CD14-positive monocyte (primary cell): ENCODE data around the gene CDK6. TPM values are rescaled to one million over a fixed set of nuclear protein-coding genes. Genes with fewer than 3 reads are reported as not detected.
A peak's percentile ranks its signal among the peaks of the same experiment; 100 is the strongest.

Source experiments
- DNase-seq, 3 donors: peaks; one replicate each; pipeline ENCODE4 v3.0.0-alpha.2; 2011 to 2022
- H2AFZ ChIP-seq: 2 replicates; pipeline ENCODE4 v1.6.0; 2012; ENCODE audit warnings: mild to moderate bottlenecking, low read depth, low read length, inconsistent platforms; ENCODE audit not compliant: insufficient read depth, poor library complexity, severe bottlenecking
- H3K27ac ChIP-seq, 2 donors: 1 replicate in 1 of 2; 2 replicates in 1 of 2; pipeline ENCODE4 v1.5.1; 2012 to 2013; ENCODE audit warnings: low read length in 2 of 2, control low read depth in 1 of 2, inconsistent platforms in 1 of 2, low read depth in 1 of 2, mild to moderate bottlenecking in 1 of 2
- H3K27me3 ChIP-seq, 2 donors: one replicate each; pipeline versions ENCODE4 v1.6.0 to v1.6.1; 2011 to 2013; ENCODE audit warnings: low read length in 2 of 2; ENCODE audit not compliant: control insufficient read depth in 2 of 2, insufficient read depth in 2 of 2
- H3K36me3 ChIP-seq, 2 donors: replicated peaks in 1 of 2; 1 replicate in 1 of 2; 2 replicates in 1 of 2; pipeline versions ENCODE4 v1.5.1 to v1.6.1; 2012 to 2013; ENCODE audit warnings: low read length in 2 of 2, control low read depth in 1 of 2, inconsistent platforms in 1 of 2, mild to moderate bottlenecking in 1 of 2; ENCODE audit not compliant: insufficient read depth in 2 of 2, control insufficient read depth in 1 of 2
- H3K4me1 ChIP-seq, 2 donors: 1 replicate in 1 of 2; 2 replicates in 1 of 2; pipeline versions ENCODE4 v1.5.1 to v1.6.1; 2012 to 2013; ENCODE audit warnings: low read length in 2 of 2, control low read depth in 1 of 2, inconsistent platforms in 1 of 2, mild to moderate bottlenecking in 1 of 2, moderate library complexity in 1 of 2; ENCODE audit not compliant: insufficient read depth in 2 of 2, control insufficient read depth in 1 of 2
- H3K4me2 ChIP-seq: replicated peaks from 2 replicates; pipeline ENCODE3; 2012; ENCODE audit warnings: low read length, moderate library complexity, mild to moderate bottlenecking; ENCODE audit not compliant: poor library complexity, severe bottlenecking; ENCODE audit errors: extremely low read depth
- H3K4me3 ChIP-seq, 3 experiments: fragments of 200-600 bp in 1 of 3; sonication (generic) in 1 of 3; replicated peaks in 1 of 3; 1 replicate in 2 of 3; 2 replicates in 1 of 3; pipeline ENCODE4 v1.5.1; 2011 to 2013; ENCODE audit warnings: low read length in 3 of 3, mild to moderate bottlenecking in 3 of 3, control low read depth in 2 of 3, low read depth in 2 of 3, inconsistent platforms in 1 of 3, moderate library complexity in 1 of 3
- H3K79me2 ChIP-seq: 2 replicates; pipeline ENCODE4 v1.6.0; 2012; ENCODE audit warnings: mild to moderate bottlenecking, control low read depth, inconsistent platforms, low read length, moderate library complexity; ENCODE audit not compliant: insufficient read depth
- H3K9ac ChIP-seq: 2 replicates; pipeline ENCODE4 v1.6.0; 2017; ENCODE audit warnings: low read length, mild to moderate bottlenecking; ENCODE audit not compliant: insufficient read depth, poor library complexity, severe bottlenecking
- H3K9me3 ChIP-seq, 2 donors: replicated peaks in 1 of 2; 1 replicate in 1 of 2; 2 replicates in 1 of 2; pipeline versions ENCODE4 v1.5.1 to v1.6.1; 2012 to 2013; ENCODE audit warnings: low read length in 2 of 2, control low read depth in 1 of 2; ENCODE audit not compliant: control insufficient read depth in 1 of 2, insufficient read depth in 1 of 2
- H4K20me1 ChIP-seq: 2 replicates; pipeline ENCODE4 v1.6.0; 2012; ENCODE audit warnings: mild to moderate bottlenecking, low read length, control low read depth, moderate library complexity; ENCODE audit not compliant: insufficient read depth
- H3K27ac Mint-ChIP-seq, 7 donors: one replicate each; pipeline ENCODE4 v1.8.0; 2020; ENCODE audit warnings: mild to moderate bottlenecking in 7 of 7, mixed read lengths in 7 of 7, moderate library complexity in 6 of 7, inconsistent platforms in 2 of 7
- H3K27me3 Mint-ChIP-seq, 3 donors: one replicate each; pipeline ENCODE4 v1.8.0; 2021 to 2022; ENCODE audit warnings: low read depth in 3 of 3, mild to moderate bottlenecking in 3 of 3, mixed read lengths in 3 of 3, moderate library complexity in 3 of 3, inconsistent platforms in 1 of 3
- H3K36me3 Mint-ChIP-seq, 2 donors: one replicate each; pipeline ENCODE4 v1.8.0; 2020; ENCODE audit warnings: mixed read lengths in 2 of 2, inconsistent platforms in 1 of 2, mild to moderate bottlenecking in 1 of 2
- H3K4me1 Mint-ChIP-seq: one replicate; pipeline ENCODE4 v1.8.0; 2020; ENCODE audit warnings: mild to moderate bottlenecking, mixed read lengths
- H3K4me3 Mint-ChIP-seq, 2 donors: one replicate each; pipeline ENCODE4 v1.8.0; 2020; ENCODE audit warnings: mild to moderate bottlenecking in 2 of 2, mixed read lengths in 2 of 2, moderate library complexity in 1 of 2
- H3K9me3 Mint-ChIP-seq, 7 donors: one replicate each; pipeline ENCODE4 v1.8.0; 2020 to 2022; ENCODE audit warnings: mixed read lengths in 7 of 7, mild to moderate bottlenecking in 6 of 7, moderate library complexity in 6 of 7, inconsistent platforms in 2 of 7
- WGBS: methylation state at CpG from one replicate; pipeline ENCODE4 v1.1.5; 2013; ENCODE audit warnings: missing lambda C conversion rate; ENCODE audit not compliant: insufficient coverage; 5-methylcytosine and 5-hydroxymethylcytosine counted together
- intact Hi-C, 2 donors: fragments of 100-400 bp; cut with micrococcal nuclease; formaldehyde crosslinking; loops; one replicate each; pipeline versions ENCODE4 v1.15.0 to v1.15.1; 2023
- polyA plus RNA-seq, 3 donors: library from polyadenylated mRNA; depleted of rRNA in 1 of 3; unstranded in 2 of 3; stranded (reverse) in 1 of 3; fragments of 300-500 nt in 2 of 3; fragments of >200 nt in 1 of 3; fragmentation: Illumina TruSeq in 2 of 3; gene quantifications; 1 replicate in 2 of 3; 2 replicates in 1 of 3; pipeline ENCODE4 v1.2.3, GENCODE V29; 2012 to 2021
- TF ChIP-seq, protein P1 (sequence below): fragments of 200-600 bp; IDR thresholded peaks from one replicate; pipeline ENCODE4 v1.8.0; 2022; ENCODE audit warnings: antibody characterized with exemption, mild to moderate bottlenecking

CDK6 gene
- polyA plus RNA-seq, 3 donors = 3.4 to 4.3 (median 3.8) TPM

GRCh38 chr7:92704858-92705257 lies 131.5 kb downstream of the CDK6 start:
- no peaks in the 10 kb centered on the region for H3K9me3 ChIP-seq
- no peaks in the 10 kb centered on the region for H3K27me3 ChIP-seq
- H3K9ac ChIP-seq = no peak overlapping the region
- no peak overlapping the region for H3K27ac ChIP-seq
- intact Hi-C loops = no loop called here
- H3K4me3 ChIP-seq = no peak overlapping the region
- H3K9me3 Mint-ChIP-seq = peaks cover 0 to 11% (median 0%) of the 10 kb centered on the region in 7 donors
- no peak overlapping the region for H3K4me2 ChIP-seq
- WGBS = no CpG with 5 or more reads among the region's 3 CpGs
- H3K79me2 ChIP-seq = no peaks in the 10 kb centered on the region
- H4K20me1 ChIP-seq = no peaks in the 10 kb centered on the region
- H3K36me3 ChIP-seq = no peaks in the 10 kb centered on the region
- no peaks in the 10 kb centered on the region for H3K36me3 Mint-ChIP-seq
- TF ChIP-seq, protein P1, sequence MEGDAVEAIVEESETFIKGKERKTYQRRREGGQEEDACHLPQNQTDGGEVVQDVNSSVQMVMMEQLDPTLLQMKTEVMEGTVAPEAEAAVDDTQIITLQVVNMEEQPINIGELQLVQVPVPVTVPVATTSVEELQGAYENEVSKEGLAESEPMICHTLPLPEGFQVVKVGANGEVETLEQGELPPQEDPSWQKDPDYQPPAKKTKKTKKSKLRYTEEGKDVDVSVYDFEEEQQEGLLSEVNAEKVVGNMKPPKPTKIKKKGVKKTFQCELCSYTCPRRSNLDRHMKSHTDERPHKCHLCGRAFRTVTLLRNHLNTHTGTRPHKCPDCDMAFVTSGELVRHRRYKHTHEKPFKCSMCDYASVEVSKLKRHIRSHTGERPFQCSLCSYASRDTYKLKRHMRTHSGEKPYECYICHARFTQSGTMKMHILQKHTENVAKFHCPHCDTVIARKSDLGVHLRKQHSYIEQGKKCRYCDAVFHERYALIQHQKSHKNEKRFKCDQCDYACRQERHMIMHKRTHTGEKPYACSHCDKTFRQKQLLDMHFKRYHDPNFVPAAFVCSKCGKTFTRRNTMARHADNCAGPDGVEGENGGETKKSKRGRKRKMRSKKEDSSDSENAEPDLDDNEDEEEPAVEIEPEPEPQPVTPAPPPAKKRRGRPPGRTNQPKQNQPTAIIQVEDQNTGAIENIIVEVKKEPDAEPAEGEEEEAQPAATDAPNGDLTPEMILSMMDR = no peak
- DNase-seq = no peak
- no peaks in the 10 kb centered on the region for H3K27me3 Mint-ChIP-seq
- H3K4me1 Mint-ChIP-seq = peaks cover 2% of the 10 kb centered on the region
- H3K27ac Mint-ChIP-seq = no peak overlapping the region
- no peak overlapping the region for H2AFZ ChIP-seq
- no peak overlapping the region for H3K4me3 Mint-ChIP-seq
- H3K4me1 ChIP-seq = no peaks in the 10 kb centered on the region

- H3K27ac Mint-ChIP-seq = peak overlapping the region in 1 of 7 donors; percentile 42
- no peak overlapping the region for H3K27ac ChIP-seq
- no peak overlapping the region for H3K4me3 Mint-ChIP-seq
- intact Hi-C loops = no loop called here
- no peak overlapping the region for H3K4me3 ChIP-seq
- H3K27me3 Mint-ChIP-seq = no peaks in the 10 kb centered on the region
- no peaks in the 10 kb centered on the region for H3K9me3 ChIP-seq
- no peaks in the 10 kb centered on the region for H3K79me2 ChIP-seq
- WGBS = 83% methylated on average over 1 of the region's 1 CpG
- H3K4me1 ChIP-seq = no peaks in the 10 kb centered on the region
- peaks cover 0 to 11% (median 0%) of the 10 kb centered on the region in 7 donors for H3K9me3 Mint-ChIP-seq
- H3K9ac ChIP-seq = no peak overlapping the region
- no peak overlapping the region for H3K4me2 ChIP-seq
- no peak overlapping the region for H2AFZ ChIP-seq
- H3K36me3 ChIP-seq = no peaks in the 10 kb centered on the region
- no peaks in the 10 kb centered on the region for H3K36me3 Mint-ChIP-seq
- peaks cover 2% of the 10 kb centered on the region for H3K4me1 Mint-ChIP-seq
- no peaks in the 10 kb centered on the region for H3K27me3 ChIP-seq
- DNase-seq = no peak
- no peaks in the 10 kb centered on the region for H4K20me1 ChIP-seq
- TF ChIP-seq, protein P1 = no peak
Measured at GRCh38 chr7:92702535-92702934, 133.8 kb downstream of the CDK6 start.
